ENCODE data around the gene KCP.

The KCP gene

DNA sequence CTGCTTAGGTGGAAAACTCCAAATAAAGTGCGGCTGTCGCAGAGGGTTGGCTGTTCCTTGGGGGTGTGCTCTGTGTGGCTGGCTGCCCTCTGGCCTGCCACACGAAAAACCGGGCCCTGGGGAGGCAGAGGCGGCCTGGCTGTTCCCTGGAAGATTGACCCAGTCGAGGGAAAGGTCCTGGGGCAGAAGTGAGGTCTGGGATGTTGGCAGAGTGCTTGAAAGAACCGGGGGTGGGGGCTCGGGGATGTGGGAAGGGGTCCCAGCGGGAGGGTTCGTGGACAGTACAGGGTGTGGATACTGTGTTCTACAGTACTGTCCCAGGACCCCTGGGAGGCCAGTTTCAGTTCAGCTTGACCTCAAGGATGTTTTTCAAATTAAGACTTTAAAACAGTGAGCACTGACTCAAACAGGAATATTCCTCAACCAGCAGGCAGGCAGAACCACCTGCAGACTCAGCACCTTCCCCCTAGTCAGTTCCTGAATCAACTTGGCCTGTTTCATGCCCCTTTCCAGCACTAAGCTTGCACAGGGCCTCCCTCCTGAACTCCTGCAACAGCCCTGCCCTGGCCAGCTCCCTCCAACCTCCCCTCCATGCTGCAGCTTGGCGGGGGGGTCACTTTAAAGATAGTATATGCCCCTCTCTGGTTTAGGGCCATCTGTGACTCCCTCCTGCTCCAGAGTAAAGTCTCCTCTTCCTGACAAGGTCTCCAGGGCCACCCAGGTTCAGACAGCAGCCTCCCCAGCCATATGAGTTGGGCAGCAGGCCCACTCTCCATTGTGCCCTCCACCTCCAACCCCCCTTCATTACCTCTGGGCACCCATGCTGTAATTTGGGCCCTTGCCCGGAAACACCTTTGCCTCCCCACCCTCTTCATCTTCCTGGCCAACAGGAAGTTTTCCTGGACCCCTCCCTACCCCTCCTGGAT lies 51.0 kb downstream of the KCP start:
- H3K4me1 ChIP-seq (ENCODE audit: insufficient read depth, low read length): peaks cover 16% of the 10 kb centered on the region
- H3K36me3 ChIP-seq (ENCODE audit: insufficient read depth, low read length): no peaks in the 10 kb centered on the region
- H3K27me3 ChIP-seq (ENCODE audit: insufficient read depth, low read length): peaks cover 6% of the 10 kb centered on the region
- H3K9me3 ChIP-seq (ENCODE audit: low read length): no peaks in the 10 kb centered on the region
- peak overlapping the region; percentile 12 for H2AFZ ChIP-seq (ENCODE audit: low read depth, low read length)
- H3K4me3 ChIP-seq (ENCODE audit: low read length): no peak overlapping the region

- Histone ChIP-seq H2AFZ (ENCODE audit: low read depth, low read length) (peak overlapping the region; percentile 12), H3K4me3 (ENCODE audit: low read length) (no peak overlapping the region), H3K36me3 (ENCODE audit: insufficient read depth, low read length) (no peaks in the 10 kb centered on the region), H3K27me3 (ENCODE audit: insufficient read depth, low read length) (peaks cover 6% of the 10 kb centered on the region), H3K4me1 (ENCODE audit: insufficient read depth, low read length) (peaks cover 12% of the 10 kb centered on the region), H3K9me3 (ENCODE audit: low read length) (no peaks in the 10 kb centered on the region)
Measured at GRCh38 chr7:128858380-128859231, 51.9 kb downstream of the KCP start.

GRCh38 chr7:128856001-128856718 lies 54.3 kb downstream of the KCP start:
- Histone ChIP-seq H2AFZ (ENCODE audit: low read depth, low read length) (no peak overlapping the region), H3K36me3 (ENCODE audit: insufficient read depth, low read length) (no peaks in the 10 kb centered on the region), H3K27me3 (ENCODE audit: insufficient read depth, low read length) (peaks cover 6% of the 10 kb centered on the region), H3K9me3 (ENCODE audit: low read length) (no peaks in the 10 kb centered on the region), H3K4me3 (ENCODE audit: low read length) (no peak overlapping the region), H3K4me1 (ENCODE audit: insufficient read depth, low read length) (peaks cover 11% of the 10 kb centered on the region)

- Histone ChIP-seq H3K4me1 (ENCODE audit: insufficient read depth, low read length) (peaks cover 11% of the 10 kb centered on the region), H3K4me3 (ENCODE audit: low read length) (no peak overlapping the region), H3K9me3 (ENCODE audit: low read length) (no peaks in the 10 kb centered on the region), H3K36me3 (ENCODE audit: insufficient read depth, low read length) (no peaks in the 10 kb centered on the region), H3K27me3 (ENCODE audit: insufficient read depth, low read length) (peaks cover 6% of the 10 kb centered on the region), H2AFZ (ENCODE audit: low read depth, low read length) (no peak overlapping the region)
Measured at GRCh38 chr7:128855559-128855958, 55.0 kb downstream of the KCP start.

- H3K36me3 ChIP-seq (ENCODE audit: insufficient read depth, low read length): no peaks in the 10 kb centered on the region
- H3K9me3 ChIP-seq (ENCODE audit: low read length): no peaks in the 10 kb centered on the region
- peaks cover 6% of the 10 kb centered on the region for H3K27me3 ChIP-seq (ENCODE audit: insufficient read depth, low read length)
- H2AFZ ChIP-seq (ENCODE audit: low read depth, low read length): no peak overlapping the region
- H3K4me1 ChIP-seq (ENCODE audit: insufficient read depth, low read length): peaks cover 8% of the 10 kb centered on the region
- H3K4me3 ChIP-seq (ENCODE audit: low read length): no peak overlapping the region
Measured at GRCh38 chr7:128854396-128854795, 56.1 kb downstream of the KCP start.

GRCh38 chr7:128853799-128854198 lies 56.7 kb downstream of the KCP start:
- Histone ChIP-seq H3K27me3 (ENCODE audit: insufficient read depth, low read length) (peaks cover 6% of the 10 kb centered on the region), H3K4me1 (ENCODE audit: insufficient read depth, low read length) (peaks cover 2% of the 10 kb centered on the region), H2AFZ (ENCODE audit: low read depth, low read length) (no peak overlapping the region), H3K9me3 (ENCODE audit: low read length) (no peaks in the 10 kb centered on the region), H3K4me3 (ENCODE audit: low read length) (no peak overlapping the region), H3K36me3 (ENCODE audit: insufficient read depth, low read length) (no peaks in the 10 kb centered on the region)

- H3K9me3 ChIP-seq (ENCODE audit: low read length): no peaks in the 10 kb centered on the region
- no peaks in the 10 kb centered on the region for H3K36me3 ChIP-seq (ENCODE audit: insufficient read depth, low read length)
Measured at GRCh38 chr7:128852537-128853254, 57.8 kb downstream of the KCP start.

DNA sequence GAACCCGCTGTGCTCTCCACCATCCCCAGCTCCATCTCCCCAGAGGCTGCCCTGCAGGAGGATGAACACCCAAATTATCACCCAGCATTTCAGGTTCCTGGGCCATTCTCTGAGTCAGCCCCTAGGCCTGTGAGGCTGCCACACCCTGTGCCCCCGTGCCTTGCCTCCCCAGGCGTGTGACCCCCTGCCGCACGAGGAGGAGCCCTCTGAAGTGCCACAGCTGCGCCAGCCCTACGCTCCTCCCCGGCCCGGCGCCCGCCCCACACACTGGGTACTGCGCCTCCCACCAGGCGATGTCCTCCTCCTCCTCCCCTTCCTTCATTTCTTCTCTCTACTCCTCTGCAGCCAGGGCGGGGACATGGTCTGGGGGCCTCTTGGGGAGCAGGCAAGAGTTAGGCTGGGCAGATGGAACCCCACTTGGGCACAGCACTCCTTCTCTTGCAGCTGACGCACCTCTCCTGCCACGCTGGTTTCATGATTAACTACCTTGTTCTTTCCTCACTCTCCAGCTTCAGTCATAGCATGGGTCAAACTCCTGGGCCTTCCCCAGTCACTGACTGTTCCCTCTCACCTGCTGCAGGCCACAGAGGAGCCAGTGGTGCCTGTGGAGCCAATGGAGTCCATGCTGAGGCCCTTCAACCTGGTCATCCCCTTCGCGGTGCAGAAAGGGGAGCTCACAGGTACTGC lies 60.6 kb downstream of the KCP start:
- no peaks in the 10 kb centered on the region for H3K36me3 ChIP-seq (ENCODE audit: insufficient read depth, low read length)
- peaks cover 1% of the 10 kb centered on the region for H3K27me3 ChIP-seq (ENCODE audit: insufficient read depth, low read length)
- H3K9me3 ChIP-seq (ENCODE audit: low read length): no peaks in the 10 kb centered on the region
- no peak overlapping the region for H2AFZ ChIP-seq (ENCODE audit: low read depth, low read length)
- no peaks in the 10 kb centered on the region for H3K4me1 ChIP-seq (ENCODE audit: insufficient read depth, low read length)
- no peak overlapping the region for H3K4me3 ChIP-seq (ENCODE audit: low read length)

More at GRCh38 chr7:128852537-128853254, 57.8 kb downstream of the KCP start:
- no peak overlapping the region for H3K4me3 ChIP-seq (ENCODE audit: low read length)
- no peak overlapping the region for H2AFZ ChIP-seq (ENCODE audit: low read depth, low read length)
- H3K27me3 ChIP-seq (ENCODE audit: insufficient read depth, low read length): peaks cover 6% of the 10 kb centered on the region
- no peaks in the 10 kb centered on the region for H3K4me1 ChIP-seq (ENCODE audit: insufficient read depth, low read length)

GRCh38 chr7:128849156-128849515 lies 61.4 kb downstream of the KCP start:
- no peaks in the 10 kb centered on the region for H3K36me3 ChIP-seq (ENCODE audit: insufficient read depth, low read length)
- H3K4me3 ChIP-seq (ENCODE audit: low read length): no peak overlapping the region
- H3K27me3 ChIP-seq (ENCODE audit: insufficient read depth, low read length): no peaks in the 10 kb centered on the region
- no peak overlapping the region for H2AFZ ChIP-seq (ENCODE audit: low read depth, low read length)
- no peaks in the 10 kb centered on the region for H3K4me1 ChIP-seq (ENCODE audit: insufficient read depth, low read length)
- no peaks in the 10 kb centered on the region for H3K9me3 ChIP-seq (ENCODE audit: low read length)

GRCh38 chr7:128848289-128849155 lies 62.0 kb downstream of the KCP start:
- no peaks in the 10 kb centered on the region for H3K27me3 ChIP-seq (ENCODE audit: insufficient read depth, low read length)
- no peak overlapping the region for H2AFZ ChIP-seq (ENCODE audit: low read depth, low read length)
- no peaks in the 10 kb centered on the region for H3K9me3 ChIP-seq (ENCODE audit: low read length)
- H3K4me3 ChIP-seq (ENCODE audit: low read length): no peak overlapping the region
- no peaks in the 10 kb centered on the region for H3K36me3 ChIP-seq (ENCODE audit: insufficient read depth, low read length)
- no peaks in the 10 kb centered on the region for H3K4me1 ChIP-seq (ENCODE audit: insufficient read depth, low read length)

GRCh38 chr7:128847721-128848211 lies 62.7 kb downstream of the KCP start:
- Histone ChIP-seq H3K27me3 (ENCODE audit: insufficient read depth, low read length) (no peaks in the 10 kb centered on the region), H3K9me3 (ENCODE audit: low read length) (no peaks in the 10 kb centered on the region), H2AFZ (ENCODE audit: low read depth, low read length) (no peak overlapping the region), H3K36me3 (ENCODE audit: insufficient read depth, low read length) (no peaks in the 10 kb centered on the region), H3K4me1 (ENCODE audit: insufficient read depth, low read length) (no peaks in the 10 kb centered on the region), H3K4me3 (ENCODE audit: low read length) (no peak overlapping the region)

Measured in neuron (in vitro differentiated cells).